ENCODE results near the gene BTN1A1. TPM values are rescaled to one million over a fixed set of nuclear protein-coding genes. Genes with fewer than 3 reads are reported as not detected.

The BTN1A1 gene
- total RNA-seq, 2 experiments from 2014 or later = not detected

- ChIA-PET CTCF (interaction anchor here (0.6 to 1.2 kb wide), 3 partner anchors 10 to 43 kb away, joined by 3 read pairs; no protein-coding TSS in a partner anchor), POLR2A (no interaction called here)
- H3K27me3 Mint-ChIP-seq = no peaks in the 10 kb centered on the region
- intact Hi-C loops (cut with DNase I, micrococcal nuclease) = no loop called here
- peaks cover 16% of the 10 kb centered on the region for H3K4me1 Mint-ChIP-seq
- peaks cover 2% of the 10 kb centered on the region for H3K36me3 Mint-ChIP-seq (ENCODE audit: low read depth)
- ATAC-seq = no peak
- no peak overlapping the region for H3K27ac Mint-ChIP-seq
- no peaks in the 10 kb centered on the region for H3K9me3 Mint-ChIP-seq (ENCODE audit: low read depth)
- DNase-seq = no peak
- H3K4me3 Mint-ChIP-seq = no peak overlapping the region
Measured at GRCh38 chr6:26525838-26526237, 25.7 kb downstream of the BTN1A1 start.

GRCh38 chr6:26526928-26527327 lies 26.8 kb downstream of the BTN1A1 start:
- H3K4me3 Mint-ChIP-seq = no peak overlapping the region
- peaks cover 19% of the 10 kb centered on the region for H3K4me1 Mint-ChIP-seq
- H3K9me3 Mint-ChIP-seq (ENCODE audit: low read depth) = no peaks in the 10 kb centered on the region
- intact Hi-C loops (cut with DNase I, micrococcal nuclease) = no loop called here
- H3K36me3 Mint-ChIP-seq (ENCODE audit: low read depth) = no peaks in the 10 kb centered on the region
- ATAC-seq = no peak
- CTCF ChIA-PET = no interaction called here
- no peak overlapping the region for H3K27ac Mint-ChIP-seq
- POLR2A ChIA-PET = no interaction called here
- no peaks in the 10 kb centered on the region for H3K27me3 Mint-ChIP-seq
- no peak for DNase-seq

DNA sequence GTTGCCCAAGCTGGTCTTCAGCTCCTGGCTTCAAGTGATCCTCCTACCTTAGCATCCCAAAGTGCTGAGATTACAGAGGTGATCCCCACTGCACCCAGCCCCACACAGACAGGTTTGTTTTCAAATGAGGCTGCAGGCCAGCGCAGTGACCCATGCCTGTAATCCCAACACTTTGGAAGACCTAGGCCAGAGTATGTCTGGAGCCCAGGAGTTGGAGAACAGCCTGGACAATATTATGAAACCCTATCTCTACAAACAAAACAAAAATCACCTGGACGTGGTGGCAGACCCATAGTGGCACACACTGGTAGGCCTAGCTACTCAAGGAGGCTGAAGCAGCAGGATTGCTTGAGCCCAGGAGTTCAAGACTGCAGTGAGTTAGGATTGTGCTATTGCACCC lies 30.1 kb downstream of the BTN1A1 start:
- CTCF ChIA-PET = interaction anchor here (1.4 kb wide), 1 partner anchor 189 kb away, joined by 3 read pairs; no protein-coding TSS in a partner anchor
- H3K4me1 Mint-ChIP-seq = peaks cover 27% of the 10 kb centered on the region
- H3K36me3 Mint-ChIP-seq (ENCODE audit: low read depth) = peaks cover 2% of the 10 kb centered on the region
- no peaks in the 10 kb centered on the region for H3K27me3 Mint-ChIP-seq
- intact Hi-C loops (cut with DNase I, micrococcal nuclease) = loop anchor here in 1 of 2 experiments (10.0 kb wide), 2 partner anchors 355 to 945 kb away; partner anchors contain the start of gene ZNF184
- no peak overlapping the region for H3K4me3 Mint-ChIP-seq
- H3K27ac Mint-ChIP-seq = no peak overlapping the region
- H3K9me3 Mint-ChIP-seq (ENCODE audit: low read depth) = no peaks in the 10 kb centered on the region
- POLR2A ChIA-PET = no interaction called here
- ATAC-seq = no peak
- no peak for DNase-seq

GRCh38 chr6:26531897-26532296 lies 31.8 kb downstream of the BTN1A1 start:
- Mint-ChIP-seq H3K4me3 (peak overlapping the region; percentile 96), H3K27me3 (no peaks in the 10 kb centered on the region), H3K27ac (peak overlapping the region; percentile 95), H3K4me1 (peaks cover 35% of the 10 kb centered on the region), H3K36me3 (ENCODE audit: low read depth) (peaks cover 2% of the 10 kb centered on the region), H3K9me3 (ENCODE audit: low read depth) (no peaks in the 10 kb centered on the region)
- ChIA-PET CTCF (interaction anchor here (0.6 to 2.0 kb wide), 5 partner anchors 22 to 740 kb away, joined by 3 to 8 read pairs (median 5); no protein-coding TSS in a partner anchor), POLR2A (interaction anchor here (0.6 to 2.0 kb wide), 5 partner anchors 19 to 1317 kb away, joined by 3 to 6 read pairs (median 3); no protein-coding TSS in a partner anchor)
- intact Hi-C loops (cut with DNase I, micrococcal nuclease) = loop anchor here (1.0 to 10.0 kb wide), 7 partner anchors 10 to 943 kb away; partner anchors contain the start of genes ABT1 (in 1 of the 2) and ZNF184 (in 1 of the 2)
- DNase-seq (no peak), ATAC-seq (no peak)

DNA sequence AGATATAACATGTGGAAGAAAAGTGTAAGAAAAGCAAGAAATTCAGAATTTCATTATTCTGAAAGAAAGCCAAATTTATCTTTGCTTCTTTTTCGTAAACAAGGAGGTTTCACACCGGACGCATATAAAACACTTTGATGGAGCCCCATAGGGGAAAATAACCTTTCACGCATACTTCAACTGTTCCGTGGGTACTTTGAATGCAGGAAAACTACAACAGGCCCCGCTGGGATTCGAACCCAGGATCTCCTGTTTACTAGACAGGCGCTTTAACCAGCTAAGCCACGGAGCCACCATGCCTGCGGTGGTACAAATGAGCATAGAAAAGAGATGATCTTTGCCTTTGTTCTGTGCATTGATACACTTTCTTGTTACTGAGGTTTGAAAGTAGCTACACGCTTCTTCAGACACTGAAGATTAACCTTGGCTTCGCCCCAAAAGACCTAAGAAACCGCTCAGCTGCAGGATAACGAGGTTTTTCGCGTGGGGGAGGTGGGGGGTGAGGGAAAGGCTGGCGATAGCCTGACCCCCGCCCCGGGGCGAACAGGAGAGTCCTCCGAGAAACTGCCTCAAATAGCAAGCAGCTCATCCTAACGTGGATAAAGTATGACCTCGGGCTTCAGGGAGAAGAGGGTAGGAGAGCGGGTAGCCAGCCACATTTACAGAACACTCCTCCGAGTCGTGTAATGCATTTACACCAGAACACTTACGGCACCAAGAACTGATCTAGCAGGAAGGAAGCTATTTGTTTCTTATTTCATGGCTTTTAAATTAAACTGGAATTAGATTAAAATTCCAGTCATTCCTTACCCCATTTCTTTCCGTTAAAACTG lies 32.8 kb downstream of the BTN1A1 start:
- Mint-ChIP-seq H3K27ac (peak overlapping the region; percentile 95), H3K27me3 (no peaks in the 10 kb centered on the region), H3K36me3 (ENCODE audit: low read depth) (peaks cover 2% of the 10 kb centered on the region), H3K4me1 (peaks cover 40% of the 10 kb centered on the region), H3K9me3 (ENCODE audit: low read depth) (no peaks in the 10 kb centered on the region), H3K4me3 (peak overlapping the region; percentile 96)
- DNase-seq (peak; percentile 94), ATAC-seq (peak; percentile 40)
- ChIA-PET CTCF (interaction anchor here (0.6 to 2.0 kb wide), 10 partner anchors 10 to 210 kb away, joined by 3 to 8 read pairs (median 4); no protein-coding TSS in a partner anchor), POLR2A (interaction anchor here (0.7 to 2.0 kb wide), 4 partner anchors 18 to 135 kb away, joined by 3 to 6 read pairs (median 4); no protein-coding TSS in a partner anchor)
- intact Hi-C loops (cut with DNase I, micrococcal nuclease) = loop anchor here (1.0 to 10.0 kb wide), 7 partner anchors 11 to 942 kb away; partner anchors contain the start of genes ABT1 (in 1 of the 2) and ZNF184 (in 1 of the 2)

DNA sequence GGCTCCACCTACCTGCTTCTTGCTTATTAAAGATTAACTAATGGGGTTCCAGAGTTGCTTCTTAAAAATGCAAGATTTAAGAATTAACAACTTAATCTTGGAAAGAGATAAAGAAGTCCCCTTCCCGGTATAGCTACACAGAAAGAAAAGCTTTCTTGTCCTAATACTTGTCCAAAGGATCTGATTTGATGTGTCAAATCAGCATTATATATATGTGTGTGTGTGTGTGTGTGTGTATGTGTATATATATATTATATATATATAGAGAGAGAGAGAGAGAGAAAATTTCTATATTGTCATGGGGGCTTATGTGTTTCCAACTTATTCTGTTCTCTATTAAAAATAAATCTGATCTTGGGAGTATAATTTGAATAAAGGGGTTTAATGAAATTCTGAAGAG lies 33.4 kb downstream of the BTN1A1 start:
- Mint-ChIP-seq H3K9me3 (ENCODE audit: low read depth) (no peaks in the 10 kb centered on the region), H3K36me3 (ENCODE audit: low read depth) (peaks cover 2% of the 10 kb centered on the region), H3K27me3 (no peaks in the 10 kb centered on the region), H3K27ac (peak overlapping the region; percentile 95), H3K4me3 (peak overlapping the region; percentile 96), H3K4me1 (peaks cover 40% of the 10 kb centered on the region)
- DNase-seq (no peak), ATAC-seq (no peak)
- POLR2A ChIA-PET = interaction anchor here (0.8 to 2.0 kb wide), 2 partner anchors 23 to 59 kb away, joined by 4 to 6 read pairs; no protein-coding TSS in a partner anchor
- intact Hi-C loops (cut with DNase I, micrococcal nuclease) = loop anchor here (2.0 to 10.0 kb wide), 5 partner anchors 63 to 941 kb away; partner anchors contain the start of genes ABT1 (in 1 of the 2) and ZNF184 (in 1 of the 2)
- CTCF ChIA-PET = interaction anchor here (0.8 to 2.0 kb wide), 6 partner anchors 11 to 211 kb away, joined by 3 to 8 read pairs (median 4); no protein-coding TSS in a partner anchor

GRCh38 chr6:26534681-26535465 lies 34.8 kb downstream of the BTN1A1 start:
- H3K27me3 Mint-ChIP-seq = no peaks in the 10 kb centered on the region
- H3K27ac Mint-ChIP-seq = no peak overlapping the region
- H3K4me1 Mint-ChIP-seq = peaks cover 49% of the 10 kb centered on the region
- intact Hi-C loops (cut with DNase I, micrococcal nuclease) = loop anchor here in 1 of 2 experiments (5.0 to 10.0 kb wide), 4 partner anchors 78 to 940 kb away; partner anchors contain the start of genes BTN2A1 and ZNF184
- ATAC-seq (no peak), DNase-seq (no peak)
- H3K36me3 Mint-ChIP-seq (ENCODE audit: low read depth) = peaks cover 8% of the 10 kb centered on the region
- H3K9me3 Mint-ChIP-seq (ENCODE audit: low read depth) = no peaks in the 10 kb centered on the region
- H3K4me3 Mint-ChIP-seq = no peak overlapping the region
- CTCF ChIA-PET = no interaction called here
- POLR2A ChIA-PET = no interaction called here

GRCh38 chr6:26536571-26537159 lies 36.6 kb downstream of the BTN1A1 start:
- ChIA-PET CTCF (interaction anchor here (0.5 to 3.0 kb wide), 7 partner anchors 9 to 300 kb away, joined by 3 to 15 read pairs (median 3); no protein-coding TSS in a partner anchor), POLR2A (interaction anchor here (1.7 kb wide), 2 partner anchors 207 to 337 kb away, joined by 4 to 6 read pairs; a partner anchor contains a TSS)
- H3K4me3 Mint-ChIP-seq = peak overlapping the region; percentile 89
- peak; percentile 71 for DNase-seq
- no peaks in the 10 kb centered on the region for H3K27me3 Mint-ChIP-seq
- H3K4me1 Mint-ChIP-seq = peaks cover 61% of the 10 kb centered on the region
- peak overlapping the region; percentile 99 for H3K27ac Mint-ChIP-seq
- peaks cover 22% of the 10 kb centered on the region for H3K36me3 Mint-ChIP-seq (ENCODE audit: low read depth)
- ATAC-seq = peak; percentile 28
- intact Hi-C loops (cut with DNase I, micrococcal nuclease) = loop anchor here (1.0 to 10.0 kb wide), 14 partner anchors 15 to 938 kb away; partner anchors contain the start of genes ABT1 (in 1 of the 2), BTN2A1 (in 1 of the 2), BTN3A2 (in 1 of the 2) and ZNF184 (in 1 of the 2)
- no peaks in the 10 kb centered on the region for H3K9me3 Mint-ChIP-seq (ENCODE audit: low read depth)

DNA sequence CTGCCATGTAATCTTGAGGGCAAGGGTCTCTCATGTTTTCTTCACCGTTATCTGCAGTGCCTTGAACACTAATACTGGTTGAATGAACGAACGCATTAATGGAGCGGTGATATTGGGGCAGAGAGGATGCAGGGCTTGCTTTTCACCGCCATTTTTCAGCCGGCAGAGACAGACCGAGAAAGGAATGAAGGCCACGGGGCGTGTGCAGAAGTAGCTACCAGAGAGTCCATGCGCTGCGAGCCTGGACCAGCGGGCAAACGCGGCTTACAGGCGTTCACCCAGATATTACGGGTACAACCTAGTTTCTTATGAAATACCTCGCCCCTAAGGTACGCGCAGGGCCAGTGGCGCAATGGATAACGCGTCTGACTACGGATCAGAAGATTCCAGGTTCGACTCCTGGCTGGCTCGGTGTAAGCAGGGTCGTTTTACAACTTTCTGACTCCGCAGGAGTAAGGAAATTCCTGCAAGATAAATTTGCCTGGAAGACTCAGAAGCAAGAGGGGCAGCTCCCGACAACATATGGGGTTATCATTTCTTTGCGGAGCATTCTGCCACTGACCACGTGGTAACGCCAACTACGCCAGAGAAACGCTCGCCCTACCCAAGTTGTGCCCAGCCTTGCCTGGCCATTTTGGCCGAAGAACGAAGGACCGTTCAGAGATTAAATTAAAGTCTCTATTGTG lies 37.2 kb downstream of the BTN1A1 start:
- intact Hi-C loops (cut with DNase I, micrococcal nuclease) = loop anchor here (1.0 to 10.0 kb wide), 14 partner anchors 16 to 937 kb away; partner anchors contain the start of genes ABT1 (in 1 of the 2), BTN2A1 (in 1 of the 2), BTN3A2 (in 1 of the 2) and ZNF184 (in 1 of the 2)
- POLR2A ChIA-PET = interaction anchor here (0.6 to 1.7 kb wide), 11 partner anchors 17 to 338 kb away, joined by 3 to 7 read pairs (median 4); a partner anchor contains a TSS
- H3K4me3 Mint-ChIP-seq = peak overlapping the region; percentile 89
- CTCF ChIA-PET = interaction anchor here (0.5 to 3.0 kb wide), 13 partner anchors 9 to 301 kb away, joined by 3 to 15 read pairs (median 3); no protein-coding TSS in a partner anchor
- peaks cover 58% of the 10 kb centered on the region for H3K4me1 Mint-ChIP-seq
- no peaks in the 10 kb centered on the region for H3K27me3 Mint-ChIP-seq
- DNase-seq (peak; percentile 92), ATAC-seq (peak; percentile 59)
- peak overlapping the region; percentile 99 for H3K27ac Mint-ChIP-seq
- H3K36me3 Mint-ChIP-seq (ENCODE audit: low read depth) = peaks cover 25% of the 10 kb centered on the region
- H3K9me3 Mint-ChIP-seq (ENCODE audit: low read depth) = no peaks in the 10 kb centered on the region

All from activated CD4-positive, alpha-beta T cell treated with anti-CD3 and anti-CD28 coated beads for 36 hours (primary cell).